Type B pancreatic cell (in vitro differentiated cells): ENCODE results near the gene BCAT1. TPM values are rescaled to one million over a fixed set of nuclear protein-coding genes. Genes with fewer than 3 reads are reported as not detected.

Experiments
- DNase-seq: peaks from one replicate; pipeline ENCODE4 v3.0.0; 2021; ENCODE audit warnings: mixed read lengths; ENCODE audit not compliant: unreplicated experiment; ENCODE audit errors: extremely low spot score
- H3K27ac Mint-ChIP-seq: 2 replicates; pipeline ENCODE4 v1.8.0; 2021; ENCODE audit warnings: mild to moderate bottlenecking, mixed read lengths
- H3K27me3 Mint-ChIP-seq: 2 replicates; pipeline ENCODE4 v1.8.0; 2021; ENCODE audit warnings: mixed read lengths
- H3K36me3 Mint-ChIP-seq: 2 replicates; pipeline ENCODE4 v1.8.0; 2021; ENCODE audit warnings: mixed read lengths
- H3K4me1 Mint-ChIP-seq: one replicate; pipeline ENCODE4 v1.8.0; 2021; ENCODE audit warnings: mixed read lengths; ENCODE audit not compliant: unreplicated experiment
- H3K4me3 Mint-ChIP-seq: 2 replicates; pipeline ENCODE4 v1.8.0; 2021; ENCODE audit warnings: mild to moderate bottlenecking, mixed read lengths
- H3K9me3 Mint-ChIP-seq: 2 replicates; pipeline ENCODE4 v1.8.0; 2021; ENCODE audit warnings: mixed read lengths
- total RNA-seq: library from RNA; stranded (reverse); gene quantifications from 2 replicates; pipeline ENCODE4 v1.2.1, GENCODE V29; 2021; ENCODE audit warnings: low replicate concordance
- TF ChIP-seq, protein P1 (sequence below): fragments of 200-600 bp; sonication (generic); conservative IDR thresholded peaks from 2 replicates; pipeline ENCODE4 v1.5.0; 2021; ENCODE audit warnings: antibody characterized with exemption, mild to moderate bottlenecking

BCAT1 gene
- total RNA-seq, 1 donor from 2014 or later, result 153 TPM

DNA sequence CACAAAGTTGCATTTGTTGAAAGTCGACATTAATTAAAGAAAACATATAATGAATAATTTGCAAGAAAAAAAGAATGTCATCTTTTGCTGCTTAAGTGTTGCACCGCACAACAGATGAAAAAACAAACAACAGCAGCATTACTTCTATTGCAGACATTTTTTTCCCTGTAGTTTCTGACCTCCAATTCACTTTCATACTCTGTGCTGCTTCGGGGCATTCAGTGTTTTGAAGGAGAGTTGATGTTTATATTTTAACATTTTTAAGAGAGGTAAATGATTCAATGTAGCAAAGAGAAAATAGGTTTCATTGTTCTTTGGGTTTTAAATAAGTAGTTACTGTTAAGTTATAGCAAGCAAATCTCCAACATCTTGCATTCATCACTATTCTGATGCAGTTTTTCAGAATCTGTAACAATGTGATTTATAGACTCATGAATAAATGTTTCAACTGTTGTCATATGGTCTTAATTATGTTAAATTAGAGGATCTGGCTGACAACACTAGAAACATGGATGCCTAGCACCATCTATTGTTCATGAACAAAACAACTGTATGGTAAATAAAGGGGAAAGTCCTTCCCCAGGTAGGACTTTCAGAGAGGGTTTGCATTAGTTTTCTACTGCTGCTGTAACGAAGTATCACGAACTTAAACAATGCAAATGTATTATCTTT is 168.1 kb downstream of the BCAT1 start:
- Mint-ChIP-seq H3K27ac (no peak overlapping the region), H3K36me3 (no peaks in the 10 kb centered on the region), H3K9me3 (no peaks in the 10 kb centered on the region), H3K4me3 (no peak overlapping the region), H3K4me1 (no peaks in the 10 kb centered on the region), H3K27me3 (peaks cover 17% of the 10 kb centered on the region)
- no peak for DNase-seq
- TF ChIP-seq, protein P1, sequence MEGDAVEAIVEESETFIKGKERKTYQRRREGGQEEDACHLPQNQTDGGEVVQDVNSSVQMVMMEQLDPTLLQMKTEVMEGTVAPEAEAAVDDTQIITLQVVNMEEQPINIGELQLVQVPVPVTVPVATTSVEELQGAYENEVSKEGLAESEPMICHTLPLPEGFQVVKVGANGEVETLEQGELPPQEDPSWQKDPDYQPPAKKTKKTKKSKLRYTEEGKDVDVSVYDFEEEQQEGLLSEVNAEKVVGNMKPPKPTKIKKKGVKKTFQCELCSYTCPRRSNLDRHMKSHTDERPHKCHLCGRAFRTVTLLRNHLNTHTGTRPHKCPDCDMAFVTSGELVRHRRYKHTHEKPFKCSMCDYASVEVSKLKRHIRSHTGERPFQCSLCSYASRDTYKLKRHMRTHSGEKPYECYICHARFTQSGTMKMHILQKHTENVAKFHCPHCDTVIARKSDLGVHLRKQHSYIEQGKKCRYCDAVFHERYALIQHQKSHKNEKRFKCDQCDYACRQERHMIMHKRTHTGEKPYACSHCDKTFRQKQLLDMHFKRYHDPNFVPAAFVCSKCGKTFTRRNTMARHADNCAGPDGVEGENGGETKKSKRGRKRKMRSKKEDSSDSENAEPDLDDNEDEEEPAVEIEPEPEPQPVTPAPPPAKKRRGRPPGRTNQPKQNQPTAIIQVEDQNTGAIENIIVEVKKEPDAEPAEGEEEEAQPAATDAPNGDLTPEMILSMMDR, result peak; percentile 56

DNA sequence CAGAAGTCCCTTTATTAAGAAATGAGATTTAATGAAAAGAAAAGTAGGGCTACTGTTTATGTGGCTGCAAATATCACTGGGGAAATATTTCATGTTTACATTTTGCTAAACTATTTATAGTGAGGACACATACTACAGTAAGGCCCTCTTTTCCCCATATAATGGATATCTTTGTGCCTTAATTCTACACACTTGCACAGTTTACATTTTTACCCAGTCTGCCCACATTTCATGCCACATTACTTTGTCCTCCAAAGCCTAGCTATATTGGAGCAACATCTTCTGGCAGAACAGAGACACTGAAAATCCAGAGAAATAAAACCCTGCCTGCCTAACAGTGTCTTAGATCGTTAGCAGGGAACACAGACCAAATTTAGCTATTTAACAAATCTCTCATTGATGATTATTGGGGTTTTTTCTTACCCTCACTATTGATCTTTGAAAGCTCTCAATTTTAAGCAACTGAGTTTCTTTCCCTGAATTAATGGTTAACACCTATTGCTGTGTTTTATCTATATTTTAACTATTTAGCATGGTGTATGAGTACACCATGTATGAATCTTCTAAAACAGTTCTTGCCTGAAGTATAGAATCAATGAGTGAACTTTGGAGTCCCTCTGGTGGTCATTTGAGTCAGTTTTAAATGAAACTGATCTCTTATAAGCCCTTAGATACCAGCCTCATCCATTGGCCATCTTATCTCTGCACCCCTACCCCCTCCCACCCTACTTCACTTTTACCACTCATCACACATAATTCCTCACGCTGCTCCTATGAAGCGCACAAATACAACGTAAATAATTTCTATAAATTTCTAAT is 170.2 kb downstream of the BCAT1 start:
- no peak overlapping the region for H3K27ac Mint-ChIP-seq
- peaks cover 28% of the 10 kb centered on the region for H3K27me3 Mint-ChIP-seq
- TF ChIP-seq, protein P1, result peak; percentile 84
- H3K36me3 Mint-ChIP-seq, result peaks cover 7% of the 10 kb centered on the region
- DNase-seq, result no peak
- no peak overlapping the region for H3K4me3 Mint-ChIP-seq
- no peaks in the 10 kb centered on the region for H3K4me1 Mint-ChIP-seq
- H3K9me3 Mint-ChIP-seq, result no peaks in the 10 kb centered on the region

DNA sequence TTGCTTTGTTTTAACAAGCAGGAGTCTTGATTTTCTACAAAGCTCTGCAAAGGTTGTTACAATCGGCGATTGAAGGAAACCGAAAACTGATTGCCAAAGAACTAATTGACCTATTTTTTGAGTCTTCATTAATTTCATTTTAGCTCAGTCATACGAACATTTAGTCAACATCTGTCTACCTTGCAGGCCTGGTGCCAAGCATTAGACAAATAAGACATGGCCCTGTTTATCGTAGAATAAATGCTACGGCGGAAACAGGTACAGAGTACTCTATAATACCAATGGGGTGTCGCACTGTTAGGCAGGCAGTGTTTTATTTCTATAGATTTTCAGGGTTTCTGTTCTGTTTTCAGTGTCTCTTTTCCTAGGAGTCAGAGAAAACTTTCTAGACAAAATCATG is 171.5 kb downstream of the BCAT1 start:
- Mint-ChIP-seq H3K4me1 (no peaks in the 10 kb centered on the region), H3K36me3 (peaks cover 7% of the 10 kb centered on the region), H3K9me3 (no peaks in the 10 kb centered on the region), H3K4me3 (no peak overlapping the region), H3K27ac (no peak overlapping the region), H3K27me3 (peaks cover 27% of the 10 kb centered on the region)
- no peak for DNase-seq
- TF ChIP-seq, protein P1, result no peak

DNA sequence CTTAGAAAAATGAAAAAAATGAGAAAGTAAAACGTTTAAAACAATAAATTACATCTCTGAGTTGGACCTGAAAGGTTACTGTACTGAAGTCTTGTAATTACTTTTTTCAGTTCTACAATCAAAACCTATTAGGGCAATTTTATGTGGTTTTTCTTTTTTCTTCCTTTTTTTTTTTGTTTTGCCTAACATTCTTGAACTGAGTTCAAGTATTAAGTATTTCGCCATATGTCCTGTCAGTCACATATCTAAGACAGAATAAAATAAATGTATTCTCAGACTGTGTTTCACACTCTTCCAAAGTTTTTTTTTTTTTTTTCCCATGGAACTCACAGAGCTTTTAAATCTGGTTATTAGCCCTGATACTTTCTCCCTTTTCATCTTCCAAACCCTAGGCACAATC is 172.0 kb downstream of the BCAT1 start:
- no peak for DNase-seq
- TF ChIP-seq, protein P1, result no peak
- H3K9me3 Mint-ChIP-seq, result no peaks in the 10 kb centered on the region
- H3K4me3 Mint-ChIP-seq, result no peak overlapping the region
- no peak overlapping the region for H3K27ac Mint-ChIP-seq
- no peaks in the 10 kb centered on the region for H3K4me1 Mint-ChIP-seq
- peaks cover 26% of the 10 kb centered on the region for H3K27me3 Mint-ChIP-seq
- peaks cover 7% of the 10 kb centered on the region for H3K36me3 Mint-ChIP-seq

DNA sequence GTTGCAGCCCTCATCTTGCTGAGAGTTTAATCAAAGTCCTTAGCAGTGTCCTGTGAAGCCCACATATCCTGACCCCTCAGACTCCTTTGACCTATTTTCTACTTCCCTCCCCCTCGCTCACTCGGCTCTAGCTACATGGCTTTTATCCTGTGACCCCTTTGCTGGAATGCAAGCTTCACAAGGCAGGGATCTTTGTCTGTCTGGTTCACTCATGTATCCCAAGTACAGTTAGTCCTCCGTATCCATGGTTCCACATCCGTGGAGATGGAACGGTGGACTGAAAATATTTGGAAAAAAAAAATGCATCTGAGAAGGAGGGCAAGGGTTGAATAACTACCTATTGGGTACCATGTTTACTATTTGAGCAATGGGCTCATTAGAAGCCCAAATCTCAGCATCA is 173.8 kb downstream of the BCAT1 start:
- no peak overlapping the region for H3K27ac Mint-ChIP-seq
- TF ChIP-seq, protein P1, result no peak
- no peak for DNase-seq
- peaks cover 26% of the 10 kb centered on the region for H3K27me3 Mint-ChIP-seq
- no peaks in the 10 kb centered on the region for H3K4me1 Mint-ChIP-seq
- no peaks in the 10 kb centered on the region for H3K9me3 Mint-ChIP-seq
- peaks cover 7% of the 10 kb centered on the region for H3K36me3 Mint-ChIP-seq
- H3K4me3 Mint-ChIP-seq, result no peak overlapping the region
